Measurements from ENCODE around the gene MAJIN.
"Not testable (repeated sequence)": the region's sequence is repeated elsewhere in the genome, so short reads cannot be mapped to it uniquely, and the experiment has no call there.

The MAJIN gene

DNA sequence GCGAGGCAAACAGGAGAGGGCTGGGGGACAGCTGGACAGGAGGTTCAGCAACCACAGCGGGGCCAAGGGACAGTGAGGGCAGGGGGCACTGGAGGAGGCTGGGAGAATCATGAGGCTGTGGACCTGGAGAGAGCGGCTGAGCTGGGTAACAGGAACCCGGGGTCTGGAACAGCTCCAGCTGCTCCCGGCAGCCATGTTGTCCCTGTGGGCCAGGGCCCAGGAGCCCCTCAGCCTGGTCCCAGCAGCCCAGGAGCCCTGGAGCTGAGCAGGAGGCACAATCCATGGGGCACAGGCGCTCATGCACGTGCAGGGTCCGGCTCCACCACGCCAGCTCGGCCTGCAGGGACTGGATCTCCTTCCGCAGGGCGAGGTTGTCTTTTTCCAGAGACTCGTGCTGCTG lies 17.5 kb upstream of the MAJIN start:
- H3K27ac ChIP-seq (ENCODE audit: low read length) = no peak overlapping the region

GRCh38 chr11:64987998-64988854 lies 16.3 kb upstream of the MAJIN start:
- Histone ChIP-seq H3K9me3 (ENCODE audit: control insufficient read depth in 1 of 2, low read length in 2 of 2) (no peaks in the 10 kb centered on the region), H3K4me3 (ENCODE audit: low read depth in 1 of 2, low read length in 2 of 2) (no peak overlapping the region), H3K4me1 (ENCODE audit: control insufficient read depth in 1 of 2, insufficient read depth in 2 of 2, low read length in 2 of 2) (peaks cover 0 to 12% of the 10 kb centered on the region in 2 donors), H3K27me3 (ENCODE audit: low read depth, low read length) (no peaks in the 10 kb centered on the region), H3K27ac (ENCODE audit: low read length) (no peak overlapping the region), H3K36me3 (ENCODE audit: control insufficient read depth in 1 of 2, insufficient read depth in 2 of 2, low read length in 2 of 2) (peaks cover 0 to 4% of the 10 kb centered on the region in 2 donors)

More for the DNA sequence above, 17.5 kb upstream of the MAJIN start:
- Histone ChIP-seq H3K36me3 (ENCODE audit: control insufficient read depth in 1 of 2, insufficient read depth in 2 of 2, low read length in 2 of 2) (peaks cover 0 to 9% of the 10 kb centered on the region in 2 donors), H3K27me3 (ENCODE audit: low read depth, low read length) (no peaks in the 10 kb centered on the region), H3K4me3 (ENCODE audit: low read depth in 1 of 2, low read length in 2 of 2) (peak overlapping the region; percentile 7 to 39), H3K4me1 (ENCODE audit: control insufficient read depth in 1 of 2, insufficient read depth in 2 of 2, low read length in 2 of 2) (peaks cover 0 to 12% of the 10 kb centered on the region in 2 donors), H3K9me3 (ENCODE audit: control insufficient read depth in 1 of 2, low read length in 2 of 2) (no peaks in the 10 kb centered on the region)

DNA sequence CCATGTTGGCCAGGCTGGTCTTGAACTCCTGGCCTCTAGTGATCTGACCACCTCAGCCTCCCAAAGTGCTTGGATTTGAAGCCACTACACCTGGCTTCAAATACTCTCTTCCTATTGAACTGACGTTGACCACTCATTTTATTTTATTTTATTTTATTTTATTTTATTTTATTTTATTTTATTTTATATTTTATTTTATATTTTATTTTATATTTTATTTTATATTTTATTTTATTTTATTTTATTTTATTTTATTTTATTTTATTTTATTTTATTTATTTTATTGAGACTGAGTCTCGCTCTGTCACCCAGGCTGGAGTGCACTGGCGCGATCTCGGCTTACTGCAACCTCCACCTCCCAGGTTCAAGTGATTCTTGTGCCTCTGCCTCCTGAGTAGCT lies 11.4 kb upstream of the MAJIN start:
- not testable (repeated sequence) for H3K36me3 ChIP-seq (ENCODE audit: control insufficient read depth in 1 of 2, insufficient read depth in 2 of 2, low read length in 2 of 2); H3K4me1 ChIP-seq (ENCODE audit: control insufficient read depth in 1 of 2, insufficient read depth in 2 of 2, low read length in 2 of 2); H3K27ac ChIP-seq (ENCODE audit: low read length); H3K27me3 ChIP-seq (ENCODE audit: low read depth, low read length); H3K9me3 ChIP-seq (ENCODE audit: control insufficient read depth in 1 of 2, low read length in 2 of 2); H3K4me3 ChIP-seq (ENCODE audit: low read depth in 1 of 2, low read length in 2 of 2)

DNA sequence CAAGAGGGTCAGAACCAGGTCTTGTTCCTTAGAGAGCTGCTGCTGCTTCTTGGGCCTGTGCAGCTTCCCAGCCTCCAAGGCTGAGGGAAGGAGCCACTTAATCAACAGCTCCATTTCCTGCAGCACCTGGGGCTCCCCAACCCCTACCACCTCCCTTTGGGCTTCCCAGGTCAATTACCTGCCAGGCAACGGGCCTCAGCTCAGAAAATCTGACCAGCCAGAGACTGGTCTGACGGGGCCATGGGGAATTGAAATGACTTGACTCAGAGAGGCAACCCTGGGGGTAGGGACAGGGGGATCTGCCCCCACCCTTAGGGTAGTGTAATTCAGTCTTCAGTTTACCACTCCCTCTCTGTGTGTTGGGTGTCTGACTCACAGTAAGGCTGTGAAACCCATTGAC lies 4.7 kb upstream of the MAJIN start:
- no peaks in the 10 kb centered on the region for H3K36me3 ChIP-seq (ENCODE audit: control insufficient read depth in 1 of 2, insufficient read depth in 2 of 2, low read length in 2 of 2)
- H3K27me3 ChIP-seq (ENCODE audit: low read depth, low read length) = no peaks in the 10 kb centered on the region
- H3K27ac ChIP-seq (ENCODE audit: low read length) = no peak overlapping the region
- no peaks in the 10 kb centered on the region for H3K9me3 ChIP-seq (ENCODE audit: control insufficient read depth in 1 of 2, low read length in 2 of 2)
- peaks cover 0 to 7% of the 10 kb centered on the region in 2 donors for H3K4me1 ChIP-seq (ENCODE audit: control insufficient read depth in 1 of 2, insufficient read depth in 2 of 2, low read length in 2 of 2)
- no peak overlapping the region for H3K4me3 ChIP-seq (ENCODE audit: low read depth in 1 of 2, low read length in 2 of 2)

- Histone ChIP-seq H3K27ac (ENCODE audit: low read length) (no peak overlapping the region), H3K27me3 (ENCODE audit: low read depth, low read length) (no peaks in the 10 kb centered on the region), H3K4me3 (ENCODE audit: low read depth in 1 of 2, low read length in 2 of 2) (no peak overlapping the region), H3K9me3 (ENCODE audit: control insufficient read depth in 1 of 2, low read length in 2 of 2) (no peaks in the 10 kb centered on the region), H3K4me1 (ENCODE audit: control insufficient read depth in 1 of 2, insufficient read depth in 2 of 2, low read length in 2 of 2) (peaks cover 0 to 10% of the 10 kb centered on the region in 2 donors), H3K36me3 (ENCODE audit: control insufficient read depth in 1 of 2, insufficient read depth in 2 of 2, low read length in 2 of 2) (no peaks in the 10 kb centered on the region)
These were observed 2.2 kb upstream of the MAJIN start for GRCh38 chr11:64974124-64974523.

- H3K4me1 ChIP-seq (ENCODE audit: control insufficient read depth in 1 of 2, insufficient read depth in 2 of 2, low read length in 2 of 2) = peaks cover 0 to 10% of the 10 kb centered on the region in 2 donors
- no peak overlapping the region for H3K4me3 ChIP-seq (ENCODE audit: low read depth in 1 of 2, low read length in 2 of 2)
- H3K36me3 ChIP-seq (ENCODE audit: control insufficient read depth in 1 of 2, insufficient read depth in 2 of 2, low read length in 2 of 2) = no peaks in the 10 kb centered on the region
- no peaks in the 10 kb centered on the region for H3K27me3 ChIP-seq (ENCODE audit: low read depth, low read length)
- H3K27ac ChIP-seq (ENCODE audit: low read length) = no peak overlapping the region
- H3K9me3 ChIP-seq (ENCODE audit: control insufficient read depth in 1 of 2, low read length in 2 of 2) = no peaks in the 10 kb centered on the region
These were observed 1.2 kb downstream of the MAJIN start for GRCh38 chr11:64970731-64971151.

GRCh38 chr11:64969209-64969608 lies 2.7 kb downstream of the MAJIN start:
- H3K27me3 ChIP-seq (ENCODE audit: low read depth, low read length) = no peaks in the 10 kb centered on the region
- no peaks in the 10 kb centered on the region for H3K9me3 ChIP-seq (ENCODE audit: control insufficient read depth in 1 of 2, low read length in 2 of 2)
- no peak overlapping the region for H3K27ac ChIP-seq (ENCODE audit: low read length)
- H3K4me1 ChIP-seq (ENCODE audit: control insufficient read depth in 1 of 2, insufficient read depth in 2 of 2, low read length in 2 of 2) = peaks cover 0 to 10% of the 10 kb centered on the region in 2 donors
- H3K4me3 ChIP-seq (ENCODE audit: low read depth in 1 of 2, low read length in 2 of 2) = no peak overlapping the region
- no peaks in the 10 kb centered on the region for H3K36me3 ChIP-seq (ENCODE audit: control insufficient read depth in 1 of 2, insufficient read depth in 2 of 2, low read length in 2 of 2)

DNA sequence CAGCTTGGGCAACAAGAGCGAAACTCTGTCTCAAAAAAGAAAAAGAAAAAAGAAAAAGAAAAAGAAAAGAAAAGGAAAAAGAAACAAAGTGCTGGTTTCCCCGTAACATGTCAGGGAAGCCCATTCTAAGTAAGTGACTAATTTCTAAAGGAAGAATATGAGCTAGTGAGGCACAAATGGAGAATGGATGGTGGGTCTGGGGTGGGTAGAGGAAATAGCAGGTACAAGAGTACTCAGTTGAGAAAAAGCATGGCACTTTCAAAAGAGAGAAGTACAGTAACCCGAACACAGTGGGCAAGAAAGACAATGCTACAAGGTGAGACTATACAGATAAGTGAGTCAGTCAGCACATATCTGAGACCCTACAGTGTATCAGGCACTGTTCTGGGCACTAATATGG lies 4.5 kb downstream of the MAJIN start:
- Histone ChIP-seq H3K4me3 (ENCODE audit: low read depth in 1 of 2, low read length in 2 of 2) (no peak overlapping the region), H3K4me1 (ENCODE audit: control insufficient read depth in 1 of 2, insufficient read depth in 2 of 2, low read length in 2 of 2) (peaks cover 0 to 10% of the 10 kb centered on the region in 2 donors), H3K27me3 (ENCODE audit: low read depth, low read length) (no peaks in the 10 kb centered on the region), H3K27ac (ENCODE audit: low read length) (no peak overlapping the region), H3K36me3 (ENCODE audit: control insufficient read depth in 1 of 2, insufficient read depth in 2 of 2, low read length in 2 of 2) (no peaks in the 10 kb centered on the region), H3K9me3 (ENCODE audit: control insufficient read depth in 1 of 2, low read length in 2 of 2) (no peaks in the 10 kb centered on the region)

- Histone ChIP-seq H3K36me3 (ENCODE audit: control insufficient read depth in 1 of 2, insufficient read depth in 2 of 2, low read length in 2 of 2) (no peaks in the 10 kb centered on the region), H3K9me3 (ENCODE audit: control insufficient read depth in 1 of 2, low read length in 2 of 2) (no peaks in the 10 kb centered on the region), H3K4me1 (ENCODE audit: control insufficient read depth in 1 of 2, insufficient read depth in 2 of 2, low read length in 2 of 2) (no peaks in the 10 kb centered on the region), H3K27ac (ENCODE audit: low read length) (no peak overlapping the region), H3K27me3 (ENCODE audit: low read depth, low read length) (no peaks in the 10 kb centered on the region), H3K4me3 (ENCODE audit: low read depth in 1 of 2, low read length in 2 of 2) (no peak overlapping the region)
These were observed 8.8 kb downstream of the MAJIN start for GRCh38 chr11:64963072-64963631.

GRCh38 chr11:64960719-64961118 lies 11.2 kb downstream of the MAJIN start:
- Histone ChIP-seq H3K27me3 (ENCODE audit: low read depth, low read length) (no peaks in the 10 kb centered on the region), H3K9me3 (ENCODE audit: control insufficient read depth in 1 of 2, low read length in 2 of 2) (no peaks in the 10 kb centered on the region), H3K4me3 (ENCODE audit: low read depth in 1 of 2, low read length in 2 of 2) (no peak overlapping the region), H3K4me1 (ENCODE audit: control insufficient read depth in 1 of 2, insufficient read depth in 2 of 2, low read length in 2 of 2) (no peaks in the 10 kb centered on the region), H3K27ac (ENCODE audit: low read length) (no peak overlapping the region), H3K36me3 (ENCODE audit: control insufficient read depth in 1 of 2, insufficient read depth in 2 of 2, low read length in 2 of 2) (no peaks in the 10 kb centered on the region)

DNA sequence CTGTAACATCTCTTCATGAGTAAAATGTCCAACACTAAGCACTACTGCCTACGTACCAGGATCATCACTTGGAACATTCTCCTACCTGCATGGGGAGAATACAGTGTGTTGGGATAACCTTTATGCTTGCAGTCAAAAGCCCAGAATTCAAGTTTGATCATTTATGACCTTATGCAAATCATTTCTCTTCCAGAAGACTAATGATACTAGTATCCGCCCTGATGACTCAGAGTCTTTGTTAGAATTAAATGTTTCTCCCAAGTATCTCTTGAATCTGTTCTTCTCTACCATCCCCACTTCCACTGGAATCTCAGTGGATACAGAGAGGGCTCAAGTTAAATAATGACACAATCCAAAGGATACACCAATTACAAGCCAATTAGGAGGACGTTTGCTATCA lies 12.4 kb downstream of the MAJIN start:
- Histone ChIP-seq H3K4me1 (ENCODE audit: control insufficient read depth in 1 of 2, insufficient read depth in 2 of 2, low read length in 2 of 2) (no peaks in the 10 kb centered on the region), H3K27ac (ENCODE audit: low read length) (no peak overlapping the region), H3K27me3 (ENCODE audit: low read depth, low read length) (no peaks in the 10 kb centered on the region), H3K9me3 (ENCODE audit: control insufficient read depth in 1 of 2, low read length in 2 of 2) (no peaks in the 10 kb centered on the region), H3K36me3 (ENCODE audit: control insufficient read depth in 1 of 2, insufficient read depth in 2 of 2, low read length in 2 of 2) (no peaks in the 10 kb centered on the region), H3K4me3 (ENCODE audit: low read depth in 1 of 2, low read length in 2 of 2) (no peak overlapping the region)
